CD4-positive, alpha-beta T cell treated with Interleukin-21 for 1 hour (primary cell): ENCODE measurements around the gene COQ9.

Experiments used
- DNase-seq: peaks from one replicate; pipeline ENCODE4 v3.0.0-alpha.2; 2020

COQ9 gene

DNA sequence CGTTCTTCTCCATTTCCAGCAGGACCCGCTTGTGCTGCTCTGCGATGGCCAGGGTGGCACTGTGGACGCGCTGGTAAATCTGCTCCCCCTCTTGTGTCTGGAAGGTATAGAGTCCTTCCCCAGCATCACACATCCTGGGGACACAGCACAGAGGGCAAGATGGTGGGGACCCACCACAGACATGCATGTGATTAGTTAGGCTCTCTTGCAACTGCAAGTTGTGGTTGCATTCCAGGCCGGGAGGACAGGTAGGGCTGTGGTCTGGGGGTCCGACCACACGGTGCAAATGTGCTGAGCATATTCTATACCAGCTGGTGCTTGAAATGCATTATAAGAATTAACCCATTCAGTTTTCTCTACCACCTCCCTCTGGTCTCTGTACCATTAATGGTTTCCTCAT lies 26.6 kb downstream of the COQ9 start:
- no peak for DNase-seq

- no peak for DNase-seq
Observed at GRCh38 chr16:57474671-57475661, 27.7 kb downstream of the COQ9 start.

DNA sequence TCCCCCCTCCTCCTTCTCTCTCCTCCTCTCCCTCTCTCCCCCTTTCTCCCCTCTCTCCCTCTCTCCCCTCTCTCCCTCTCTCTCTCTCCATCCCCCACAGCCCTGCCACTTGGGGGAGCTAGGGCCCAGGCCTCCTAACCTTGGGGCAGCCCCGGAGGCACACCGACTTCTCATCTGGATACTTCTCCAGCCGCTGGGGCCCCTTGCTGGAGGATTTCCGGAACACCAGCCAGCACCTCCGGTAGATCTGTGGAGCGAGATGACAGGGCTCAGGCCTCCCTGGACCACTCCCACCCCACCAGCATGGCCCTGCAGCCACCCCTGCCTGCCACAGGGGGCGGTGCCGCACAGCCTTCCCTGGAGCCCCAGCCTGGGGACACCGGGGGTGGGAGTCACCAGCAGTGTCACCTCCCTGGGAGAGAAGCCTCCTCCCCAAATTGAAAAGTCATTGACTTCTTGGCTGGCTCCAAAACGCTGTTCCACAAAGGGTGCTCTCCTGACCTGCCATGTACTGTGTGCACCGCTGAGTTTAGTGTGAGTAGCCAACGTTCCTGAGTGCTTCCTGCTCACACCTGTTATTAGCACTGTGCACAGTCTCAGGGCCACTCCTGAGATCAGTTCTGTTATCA lies 28.5 kb downstream of the COQ9 start:
- DNase-seq: peak; percentile 80

DNA sequence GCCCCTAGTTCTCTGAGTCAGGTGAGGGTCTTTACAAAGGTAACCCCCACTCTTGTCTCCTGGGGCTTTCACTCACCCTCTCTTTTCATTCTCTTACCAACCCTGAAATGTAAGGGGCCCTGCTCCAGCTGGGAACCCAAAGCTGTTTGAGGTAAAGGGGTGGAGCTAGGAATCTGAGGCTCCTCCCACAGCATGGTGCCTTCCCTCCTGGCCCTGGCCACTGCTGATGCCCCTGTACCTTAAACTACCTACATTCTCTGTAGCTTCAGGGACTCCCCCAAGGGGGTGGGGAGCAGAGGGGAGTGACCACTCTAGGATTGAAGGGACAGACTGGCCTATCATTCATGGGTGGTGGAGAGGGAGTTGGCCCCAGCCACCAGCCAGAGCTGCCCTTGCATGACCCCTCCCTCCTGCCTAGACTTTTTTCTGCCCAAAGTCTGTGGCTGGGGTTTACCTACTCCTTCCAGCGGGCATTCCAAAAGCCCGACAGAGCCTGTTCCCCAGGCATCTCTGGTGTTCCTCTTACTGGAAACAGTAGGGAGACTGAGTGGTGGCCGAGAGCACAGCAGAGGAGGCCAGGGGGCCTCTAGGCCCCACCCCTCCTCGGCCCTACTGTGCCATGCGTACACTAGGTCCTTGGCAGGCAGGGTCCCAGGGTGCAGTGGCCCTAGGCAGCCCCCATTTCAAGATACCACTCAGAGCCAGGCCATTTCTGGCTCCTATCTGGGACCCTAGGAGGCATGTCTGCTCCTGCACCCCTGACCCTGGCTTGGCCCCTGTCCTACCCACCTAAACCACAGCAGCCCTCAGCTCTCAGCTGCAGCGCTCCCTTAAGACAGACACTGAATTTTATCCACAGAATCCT lies 29.5 kb downstream of the COQ9 start:
- DNase-seq: no peak

DNA sequence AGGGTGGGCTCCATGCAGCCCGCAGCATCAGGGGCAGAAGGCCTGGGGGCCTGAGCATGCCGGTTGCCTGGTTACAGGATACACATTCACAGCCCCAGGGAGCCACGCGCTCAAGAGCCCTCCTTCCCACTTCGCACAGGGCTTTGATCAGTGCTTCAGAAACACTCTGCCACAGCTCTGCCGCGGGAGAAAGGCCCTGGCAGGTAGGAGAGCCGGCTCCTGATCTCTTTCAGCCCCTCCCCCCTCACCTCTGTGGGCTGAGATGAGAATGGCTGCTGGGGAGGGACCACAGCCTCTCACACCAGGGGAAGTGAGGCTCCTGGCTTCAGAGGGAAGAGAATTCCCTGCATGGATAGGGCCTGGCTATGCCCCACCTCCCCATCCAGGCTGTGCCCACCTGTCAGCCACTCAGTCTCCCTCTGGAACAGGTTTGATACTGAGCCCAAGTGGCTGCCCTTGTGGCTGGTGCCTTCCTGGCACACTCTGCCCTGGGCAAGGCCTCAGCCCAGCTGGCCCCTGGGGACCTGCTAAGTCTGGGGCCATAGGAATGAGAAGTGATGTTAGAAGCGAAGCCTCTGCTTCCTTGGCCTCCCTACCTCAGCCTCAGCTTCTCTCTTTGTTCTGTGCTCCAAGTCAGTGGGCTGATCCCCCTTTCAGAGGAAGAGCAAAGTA lies 30.4 kb downstream of the COQ9 start:
- no peak for DNase-seq

DNA sequence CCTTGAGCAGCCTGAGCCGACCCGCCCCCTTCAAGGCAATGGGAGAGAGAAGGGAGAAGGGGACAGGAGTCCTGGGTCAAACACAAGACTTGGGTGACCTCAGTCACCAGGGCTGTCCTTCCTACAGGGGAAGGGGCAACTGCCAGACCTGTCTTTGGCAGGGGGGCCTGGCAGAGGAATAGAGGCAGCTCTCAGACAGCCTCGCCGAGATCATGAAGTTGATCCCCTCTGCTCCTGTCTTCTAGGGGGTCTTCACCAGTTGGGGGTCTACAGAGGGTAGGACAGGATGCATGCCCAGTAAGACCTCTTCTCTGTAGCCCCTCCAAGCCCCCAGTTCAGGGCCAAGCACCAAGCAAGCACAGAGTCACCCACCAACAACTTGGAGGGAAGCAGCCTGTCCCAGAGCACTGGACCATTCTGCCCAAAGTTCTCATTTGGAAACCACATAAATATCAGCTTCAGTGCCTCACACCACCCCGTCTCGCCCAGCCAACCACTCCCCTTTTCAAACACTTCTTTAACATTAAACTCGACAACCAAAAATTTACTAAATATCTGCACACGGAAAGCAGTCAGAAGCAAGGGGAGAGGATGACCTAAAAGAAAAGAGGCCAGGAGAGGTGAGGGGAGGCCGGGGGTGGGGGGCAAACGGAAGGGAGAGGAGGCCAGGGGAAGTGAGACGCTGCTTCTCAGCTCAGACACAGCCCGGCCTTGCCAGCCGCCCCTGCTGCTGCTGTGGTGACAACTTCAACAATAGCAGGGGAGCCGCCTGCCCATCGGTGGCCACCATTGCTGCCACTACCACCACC lies 31.3 kb downstream of the COQ9 start:
- no peak for DNase-seq

- no peak for DNase-seq
Observed at GRCh38 chr16:57479205-57479975, 32.1 kb downstream of the COQ9 start.

DNA sequence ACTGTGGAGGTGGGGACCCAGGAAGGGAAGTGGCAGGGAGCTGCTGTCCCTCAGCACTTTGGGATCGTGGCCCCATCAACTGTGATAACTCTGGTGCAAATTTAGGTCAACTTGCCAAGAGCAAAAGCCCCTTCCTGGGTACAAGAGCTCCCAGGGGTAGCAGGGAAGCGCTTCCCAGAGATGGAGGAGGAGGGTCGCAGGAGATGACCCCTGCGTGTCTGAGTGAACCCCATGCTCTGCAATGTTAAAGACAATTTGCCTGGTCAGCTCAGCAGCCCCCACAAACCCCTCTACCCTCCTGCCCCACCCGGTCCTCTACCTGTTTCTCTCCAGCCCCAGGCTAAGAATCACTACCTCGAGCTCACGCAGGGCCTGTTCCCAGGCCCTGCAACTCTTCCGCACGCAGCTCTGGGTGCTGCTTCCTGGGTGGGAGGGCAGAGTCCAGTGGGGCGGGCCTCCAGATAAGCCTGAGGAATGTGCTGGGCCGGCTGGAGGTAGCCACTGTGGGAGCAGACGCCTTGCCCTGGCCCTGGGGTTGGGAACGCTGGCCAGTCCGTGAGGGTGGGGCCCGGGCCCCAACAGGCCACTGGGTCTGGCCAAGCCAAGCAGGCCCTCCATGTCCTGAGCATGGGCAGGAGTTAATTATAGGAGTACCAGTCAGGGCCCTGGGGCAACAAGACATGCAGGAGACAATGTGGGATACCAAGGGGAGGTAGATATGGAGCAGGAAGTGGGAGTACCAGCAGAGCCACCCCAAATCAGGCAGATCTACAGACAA lies 32.9 kb downstream of the COQ9 start:
- no peak for DNase-seq

- DNase-seq: no peak
Observed at GRCh38 chr16:57480754-57481230, 33.5 kb downstream of the COQ9 start.

- no peak for DNase-seq
Observed at GRCh38 chr16:57481421-57481820, 34.1 kb downstream of the COQ9 start.

DNA sequence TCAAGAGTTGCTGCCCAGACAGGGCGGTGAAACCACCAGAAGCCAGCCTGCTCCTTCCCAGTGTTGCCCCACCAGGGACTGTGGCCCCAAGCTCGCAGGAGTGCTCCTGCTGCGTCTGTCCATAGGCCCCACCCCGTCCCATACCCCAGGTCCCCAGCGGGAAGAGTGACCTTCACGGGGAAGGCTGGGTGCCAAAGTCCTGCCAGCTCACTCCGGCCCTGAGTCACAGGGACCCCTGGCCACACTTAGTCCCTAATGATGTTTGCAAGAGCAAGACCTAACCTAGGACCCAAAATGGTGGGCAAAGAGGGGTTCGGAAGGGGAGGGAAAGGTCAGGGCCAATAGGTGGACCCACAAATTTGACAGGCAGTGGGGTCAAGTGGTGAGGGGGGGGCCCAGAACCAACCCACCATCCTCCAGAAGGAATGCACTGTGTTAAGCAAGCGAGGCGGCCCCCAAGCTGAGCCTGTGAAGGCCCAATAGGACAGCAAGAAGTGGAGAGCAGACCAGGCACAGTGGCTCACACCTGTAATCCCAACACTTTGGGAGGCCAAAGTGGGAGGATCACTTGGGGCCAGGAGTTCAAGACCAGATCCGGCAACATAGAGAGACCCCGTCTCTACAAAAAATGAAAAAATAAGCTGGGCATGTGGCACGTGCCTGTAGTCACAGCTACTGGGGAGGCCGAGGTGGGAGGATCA lies 35.7 kb downstream of the COQ9 start:
- DNase-seq: no peak

- no peak for DNase-seq
Observed at GRCh38 chr16:57483725-57484514, 36.6 kb downstream of the COQ9 start.

DNA sequence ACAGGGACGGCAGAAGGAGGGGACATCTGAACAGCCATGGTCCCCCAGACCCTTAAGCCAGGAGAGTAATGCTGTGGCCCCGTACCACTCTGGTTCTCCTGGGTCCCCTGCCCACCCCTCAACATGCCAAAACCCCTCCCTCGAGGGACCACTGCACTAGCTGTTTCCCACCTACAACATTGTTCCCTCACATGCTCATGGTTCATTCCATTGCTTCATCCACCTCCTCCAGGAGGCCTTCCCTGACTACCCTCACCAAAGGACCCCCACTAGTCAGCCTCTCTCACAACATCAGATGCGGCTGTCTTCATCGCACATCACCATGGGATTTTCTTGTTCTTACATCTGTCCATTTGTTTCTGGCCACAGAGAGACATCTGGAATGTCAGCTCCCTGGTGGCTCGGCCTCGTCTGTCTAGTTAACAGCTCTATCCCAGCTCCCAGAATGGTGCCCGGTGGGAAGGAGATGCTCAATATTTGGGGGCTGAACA lies 37.3 kb downstream of the COQ9 start:
- DNase-seq: no peak

DNA sequence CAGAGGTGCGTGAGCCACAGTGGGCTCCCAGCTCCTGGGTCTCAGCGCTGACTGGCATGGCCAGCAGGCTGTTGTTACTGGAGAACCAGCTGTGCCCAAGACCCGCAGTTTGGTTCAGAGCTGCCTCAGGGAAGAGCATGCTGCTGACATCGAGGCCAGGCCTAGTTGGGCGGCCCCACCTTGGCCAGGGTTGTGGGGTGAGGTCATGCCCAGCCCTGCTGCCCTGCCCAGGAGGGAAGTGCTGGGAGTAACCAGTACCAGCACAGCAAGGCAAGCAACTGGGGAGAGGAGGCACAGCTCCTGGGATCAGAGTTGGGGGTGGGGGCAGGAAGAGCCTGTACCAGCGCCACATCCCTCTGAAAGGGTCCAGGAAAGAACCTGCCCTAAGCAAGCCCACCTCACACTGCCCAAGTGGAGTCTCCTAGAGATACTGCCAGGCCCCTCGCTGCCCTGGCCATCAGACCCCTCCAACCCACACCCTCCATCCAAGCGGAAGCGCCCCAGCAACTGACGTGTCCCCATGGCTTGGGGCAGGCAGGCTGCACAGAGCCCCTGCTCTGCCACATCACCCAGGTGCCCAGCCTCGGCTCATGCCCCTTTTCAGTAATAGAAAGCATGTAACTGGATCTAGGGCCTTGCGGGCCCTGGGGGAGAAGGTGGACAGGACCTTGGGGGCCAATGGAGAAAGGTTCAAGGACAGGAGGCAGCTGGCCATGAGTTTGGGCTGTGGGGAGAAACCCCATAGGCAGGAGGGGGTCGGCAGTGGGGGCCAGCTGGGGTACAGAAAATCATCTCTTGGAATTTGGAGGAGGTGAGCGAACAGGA lies 38.0 kb downstream of the COQ9 start:
- DNase-seq: no peak

- peak; percentile 81 for DNase-seq
Observed at GRCh38 chr16:57485916-57486857, 38.9 kb downstream of the COQ9 start, which contains the start of gene DOK4. TSS of gene DOK4 (minus strand) at chr16:57486493. CDS start at chr16:57479507, 6,986 bp downstream.
